Measurements from ENCODE around the gene GPR15.

The GPR15 gene

GRCh38 chr3:98574132-98574531, 42.4 kb downstream of the GPR15 start:
- no peaks in the 10 kb centered on the region for H3K79me2 ChIP-seq (ENCODE audit: control insufficient read depth, low read length)
- H4K20me1 ChIP-seq (ENCODE audit: control insufficient read depth, insufficient read depth, low read depth, low read length) = no peaks in the 10 kb centered on the region
- H3K27me3 ChIP-seq (ENCODE audit: control insufficient read depth, low read length) = no peaks in the 10 kb centered on the region
- no peak overlapping the region for H3K4me2 ChIP-seq (ENCODE audit: low read length)
- H3K9me3 ChIP-seq (ENCODE audit: control insufficient read depth, insufficient read depth, low read length) = no peaks in the 10 kb centered on the region
- no peak overlapping the region for H3K27ac ChIP-seq (ENCODE audit: low read depth, low read length)
- TF ChIP-seq EZH2phosphoT487 (IDR thresholded peaks at IDR 0.05; ENCODE audit: borderline replicate concordance, low read length) = no peak
- TF ChIP-seq, protein P1, sequence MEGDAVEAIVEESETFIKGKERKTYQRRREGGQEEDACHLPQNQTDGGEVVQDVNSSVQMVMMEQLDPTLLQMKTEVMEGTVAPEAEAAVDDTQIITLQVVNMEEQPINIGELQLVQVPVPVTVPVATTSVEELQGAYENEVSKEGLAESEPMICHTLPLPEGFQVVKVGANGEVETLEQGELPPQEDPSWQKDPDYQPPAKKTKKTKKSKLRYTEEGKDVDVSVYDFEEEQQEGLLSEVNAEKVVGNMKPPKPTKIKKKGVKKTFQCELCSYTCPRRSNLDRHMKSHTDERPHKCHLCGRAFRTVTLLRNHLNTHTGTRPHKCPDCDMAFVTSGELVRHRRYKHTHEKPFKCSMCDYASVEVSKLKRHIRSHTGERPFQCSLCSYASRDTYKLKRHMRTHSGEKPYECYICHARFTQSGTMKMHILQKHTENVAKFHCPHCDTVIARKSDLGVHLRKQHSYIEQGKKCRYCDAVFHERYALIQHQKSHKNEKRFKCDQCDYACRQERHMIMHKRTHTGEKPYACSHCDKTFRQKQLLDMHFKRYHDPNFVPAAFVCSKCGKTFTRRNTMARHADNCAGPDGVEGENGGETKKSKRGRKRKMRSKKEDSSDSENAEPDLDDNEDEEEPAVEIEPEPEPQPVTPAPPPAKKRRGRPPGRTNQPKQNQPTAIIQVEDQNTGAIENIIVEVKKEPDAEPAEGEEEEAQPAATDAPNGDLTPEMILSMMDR (IDR thresholded peaks at IDR 0.05; ENCODE audit: low read depth, low read length, poor library complexity, severe bottlenecking) = no peak
- no peaks in the 10 kb centered on the region for H3F3A ChIP-seq (ENCODE audit: control insufficient read depth, insufficient read depth)
- H3K9me2 ChIP-seq (replicated peaks; ENCODE audit: control insufficient read depth, low read length) = no peaks in the 10 kb centered on the region
- H3K36me3 ChIP-seq (ENCODE audit: control insufficient read depth, low read length) = peaks cover 18% of the 10 kb centered on the region
- H3K4me3 ChIP-seq (ENCODE audit: low read length) = no peak overlapping the region
- peaks cover 17% of the 10 kb centered on the region for H3K4me1 ChIP-seq (ENCODE audit: control insufficient read depth, low read length)

DNA sequence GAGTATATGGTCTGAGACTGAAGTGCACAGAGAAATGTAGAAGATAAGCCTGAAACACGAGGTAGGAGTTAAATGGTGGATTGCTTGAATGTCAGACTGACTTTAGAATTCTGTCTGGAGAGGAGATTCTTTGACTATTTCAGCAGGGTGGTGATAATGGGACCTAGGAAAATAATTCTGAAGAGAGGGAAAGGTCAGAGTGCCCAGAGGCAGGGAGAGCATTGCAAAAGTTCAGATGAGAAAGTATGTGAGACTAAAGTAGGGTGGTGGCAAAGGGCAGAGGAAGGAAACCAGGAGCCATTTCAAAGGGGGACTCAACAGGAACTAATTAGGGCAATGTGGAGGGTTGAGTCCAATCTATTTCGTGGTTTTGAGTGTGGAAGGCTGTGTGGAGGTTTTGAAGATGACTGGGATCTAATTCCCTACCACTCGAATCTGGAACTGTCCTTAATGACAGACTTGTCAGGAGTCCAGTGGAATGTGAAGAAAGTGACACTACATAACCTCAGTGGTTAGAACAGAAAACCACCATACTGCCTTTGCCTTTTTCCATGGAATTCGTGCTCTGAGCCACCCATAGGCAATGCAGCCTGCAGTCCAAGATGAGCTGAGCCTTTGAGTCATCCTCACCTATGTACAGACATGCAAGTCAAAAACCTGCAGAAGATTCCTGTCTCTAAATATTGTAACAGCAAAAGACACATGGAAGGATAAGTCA, 45.6 kb downstream of the GPR15 start:
- Histone ChIP-seq H3F3A (ENCODE audit: control insufficient read depth, insufficient read depth) (no peaks in the 10 kb centered on the region), H3K4me2 (ENCODE audit: low read length) (no peak overlapping the region), H3K36me3 (ENCODE audit: control insufficient read depth, low read length) (peaks cover 46% of the 10 kb centered on the region), H3K79me2 (ENCODE audit: control insufficient read depth, low read length) (no peaks in the 10 kb centered on the region), H3K9me3 (ENCODE audit: control insufficient read depth, insufficient read depth, low read length) (no peaks in the 10 kb centered on the region), H3K27me3 (ENCODE audit: control insufficient read depth, low read length) (no peaks in the 10 kb centered on the region), H3K4me1 (ENCODE audit: control insufficient read depth, low read length) (peaks cover 15% of the 10 kb centered on the region), H3K27ac (ENCODE audit: low read depth, low read length) (no peak overlapping the region), H3K9me2 (replicated peaks; ENCODE audit: control insufficient read depth, low read length) (no peaks in the 10 kb centered on the region), H4K20me1 (ENCODE audit: control insufficient read depth, insufficient read depth, low read depth, low read length) (no peaks in the 10 kb centered on the region), H3K4me3 (ENCODE audit: low read length) (no peak overlapping the region)
- no peak for TF ChIP-seq EZH2phosphoT487 (IDR thresholded peaks at IDR 0.05; ENCODE audit: borderline replicate concordance, low read length)
- TF ChIP-seq, protein P1 (IDR thresholded peaks at IDR 0.05; ENCODE audit: low read depth, low read length, poor library complexity, severe bottlenecking) = no peak

DNA sequence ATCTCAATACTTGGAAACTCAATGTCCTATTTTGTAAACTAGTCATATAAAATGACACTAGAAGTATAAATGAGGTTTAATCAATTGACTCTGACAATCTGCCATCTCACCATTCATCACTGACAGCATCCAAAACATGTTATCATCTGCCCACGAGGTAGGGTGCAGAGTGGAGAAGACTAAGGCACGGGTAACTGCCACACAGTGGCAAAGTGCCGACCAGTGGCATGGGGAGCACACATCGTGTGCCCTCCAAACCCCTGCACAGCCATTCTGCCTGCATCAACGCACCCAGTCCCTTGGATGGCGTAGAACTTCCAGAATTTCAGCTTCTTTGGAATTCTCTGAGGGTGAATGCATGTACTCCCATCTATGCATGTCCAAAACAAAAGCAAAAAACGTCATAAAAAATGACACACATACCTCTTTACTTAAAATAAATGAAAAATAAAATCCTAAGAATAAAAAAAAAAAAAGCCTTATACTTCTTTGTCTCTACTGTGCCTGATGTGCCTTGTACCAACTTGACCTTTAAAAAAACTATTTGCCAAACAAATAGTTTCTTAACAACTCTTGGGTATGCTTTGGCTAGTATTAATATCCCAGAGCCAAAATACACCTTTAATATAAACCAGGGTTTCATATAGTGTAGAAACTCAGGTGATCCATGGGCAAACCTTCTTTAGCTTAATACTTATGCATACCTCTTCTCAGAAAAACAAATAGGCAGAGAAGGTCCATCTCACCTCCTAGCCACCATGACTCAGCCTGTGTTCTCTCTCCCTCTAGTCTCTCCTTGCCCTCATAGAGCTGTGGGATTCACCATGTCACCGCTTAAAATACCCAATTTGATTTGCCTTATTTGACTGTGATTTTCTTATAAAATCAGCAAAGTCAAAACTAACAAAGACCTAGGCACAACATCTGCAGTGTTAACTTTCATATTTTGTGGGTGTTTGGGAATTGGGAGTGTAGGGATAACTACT, 48.9 kb downstream of the GPR15 start:
- Histone ChIP-seq H3F3A (ENCODE audit: control insufficient read depth, insufficient read depth) (no peaks in the 10 kb centered on the region), H3K79me2 (ENCODE audit: control insufficient read depth, low read length) (no peaks in the 10 kb centered on the region), H3K27me3 (ENCODE audit: control insufficient read depth, low read length) (no peaks in the 10 kb centered on the region), H3K36me3 (ENCODE audit: control insufficient read depth, low read length) (peaks cover 70% of the 10 kb centered on the region), H3K4me2 (ENCODE audit: low read length) (no peak overlapping the region), H3K4me1 (ENCODE audit: control insufficient read depth, low read length) (no peaks in the 10 kb centered on the region), H4K20me1 (ENCODE audit: control insufficient read depth, insufficient read depth, low read depth, low read length) (no peaks in the 10 kb centered on the region), H3K9me2 (replicated peaks; ENCODE audit: control insufficient read depth, low read length) (no peaks in the 10 kb centered on the region), H3K27ac (ENCODE audit: low read depth, low read length) (no peak overlapping the region), H3K4me3 (ENCODE audit: low read length) (no peak overlapping the region), H3K9me3 (ENCODE audit: control insufficient read depth, insufficient read depth, low read length) (no peaks in the 10 kb centered on the region)
- TF ChIP-seq EZH2phosphoT487 (IDR thresholded peaks at IDR 0.05; ENCODE audit: borderline replicate concordance, low read length) = no peak
- TF ChIP-seq, protein P1 (IDR thresholded peaks at IDR 0.05; ENCODE audit: low read depth, low read length, poor library complexity, severe bottlenecking) = no peak

Measured in DOHH2 (cell line).